ENCODE measurements around the gene PCIF1.

DNA sequence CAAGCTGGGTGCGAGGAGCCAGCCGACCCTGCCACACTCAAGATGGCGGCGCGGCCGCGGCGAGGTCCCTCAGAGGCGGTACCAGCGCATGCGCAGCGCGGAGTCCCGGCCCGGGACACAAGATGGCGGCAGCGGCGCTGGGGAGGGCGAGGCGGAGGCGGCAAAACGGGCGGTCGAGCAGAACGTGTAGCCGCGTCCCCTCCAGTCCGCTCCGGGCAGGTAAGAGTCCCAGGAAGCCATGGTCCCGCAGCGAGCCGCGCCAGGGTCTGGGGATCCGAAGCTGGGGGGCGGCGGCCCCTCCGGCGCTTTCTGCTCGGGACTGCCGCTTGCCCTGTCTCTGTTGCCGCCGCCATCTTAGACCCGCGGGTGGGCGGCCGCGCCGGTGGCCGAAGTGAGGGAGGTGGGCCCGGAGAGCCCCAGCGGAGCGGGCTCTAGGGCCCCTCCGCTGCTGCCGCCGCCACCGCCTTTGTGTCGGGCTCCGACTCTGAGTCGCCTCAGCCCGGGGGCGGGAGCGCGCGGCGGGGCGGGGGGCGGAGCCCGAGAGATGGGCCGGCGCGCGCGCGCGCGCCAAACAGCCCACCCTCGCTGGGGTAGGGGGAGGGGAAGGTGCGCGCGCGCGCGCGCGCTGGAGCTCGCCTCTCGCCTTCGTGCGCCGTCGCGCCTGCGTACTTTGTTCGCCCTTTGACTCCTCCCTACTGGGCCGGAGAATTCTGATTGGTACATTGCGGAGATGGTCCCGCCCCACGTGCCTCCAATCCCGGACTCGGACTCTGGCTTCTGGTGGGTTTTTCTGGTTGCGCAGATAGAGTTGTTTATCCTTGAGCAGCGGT, at the start of gene PCIF1:
- no peak for TF ChIP-seq EZH2 (IDR thresholded peaks at IDR 0.05; ENCODE audit: borderline replicate concordance, low read length)
- TF ChIP-seq, protein P1, sequence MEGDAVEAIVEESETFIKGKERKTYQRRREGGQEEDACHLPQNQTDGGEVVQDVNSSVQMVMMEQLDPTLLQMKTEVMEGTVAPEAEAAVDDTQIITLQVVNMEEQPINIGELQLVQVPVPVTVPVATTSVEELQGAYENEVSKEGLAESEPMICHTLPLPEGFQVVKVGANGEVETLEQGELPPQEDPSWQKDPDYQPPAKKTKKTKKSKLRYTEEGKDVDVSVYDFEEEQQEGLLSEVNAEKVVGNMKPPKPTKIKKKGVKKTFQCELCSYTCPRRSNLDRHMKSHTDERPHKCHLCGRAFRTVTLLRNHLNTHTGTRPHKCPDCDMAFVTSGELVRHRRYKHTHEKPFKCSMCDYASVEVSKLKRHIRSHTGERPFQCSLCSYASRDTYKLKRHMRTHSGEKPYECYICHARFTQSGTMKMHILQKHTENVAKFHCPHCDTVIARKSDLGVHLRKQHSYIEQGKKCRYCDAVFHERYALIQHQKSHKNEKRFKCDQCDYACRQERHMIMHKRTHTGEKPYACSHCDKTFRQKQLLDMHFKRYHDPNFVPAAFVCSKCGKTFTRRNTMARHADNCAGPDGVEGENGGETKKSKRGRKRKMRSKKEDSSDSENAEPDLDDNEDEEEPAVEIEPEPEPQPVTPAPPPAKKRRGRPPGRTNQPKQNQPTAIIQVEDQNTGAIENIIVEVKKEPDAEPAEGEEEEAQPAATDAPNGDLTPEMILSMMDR (conservative IDR thresholded peaks at IDR 0.05 in 1 of 2, IDR thresholded peaks at IDR 0.05 in 1 of 2; ENCODE audit: extremely low read depth in 1 of 2, insufficient read depth in 1 of 2, low read depth in 1 of 2, low read length in 2 of 2): no peak

Data from mammary epithelial cell (primary cell).